NCI-H2196 (cell line): ENCODE results near the gene HMGA1.
A peak's percentile ranks its signal among the peaks of the same experiment; 100 is the strongest.

Experiments used
- DNase-seq: peaks from one replicate; lab custom pipeline; 2025; ENCODE audit not compliant: unreplicated experiment; lab: John Stamatoyannopoulos, UW

The HMGA1 gene

GRCh38 chr6:34236443-34237315 lies at the start of gene HMGA1:
TSS of gene HMGA1 (plus strand) at chr6:34236873. CDS start at chr6:34240781, 3,908 bp downstream.
- DNase-seq: peak; percentile 89

- no peak for DNase-seq
Observed at GRCh38 chr6:34189806-34190503, 46.7 kb upstream of the HMGA1 start.

- no peak for DNase-seq
Observed at GRCh38 chr6:34190504-34191122, 46.1 kb upstream of the HMGA1 start.

- DNase-seq: no peak
Observed at GRCh38 chr6:34194772-34195171, 41.9 kb upstream of the HMGA1 start.

GRCh38 chr6:34195726-34196115 lies 41.0 kb upstream of the HMGA1 start:
- no peak for DNase-seq

GRCh38 chr6:34196116-34196832 lies 40.4 kb upstream of the HMGA1 start:
- peak; percentile 67 for DNase-seq

- no peak for DNase-seq
Observed at GRCh38 chr6:34196833-34197195, 39.9 kb upstream of the HMGA1 start.

- DNase-seq: no peak
Observed at GRCh38 chr6:34200340-34200971, 36.2 kb upstream of the HMGA1 start.

GRCh38 chr6:34201455-34202107 lies 35.1 kb upstream of the HMGA1 start:
- no peak for DNase-seq

GRCh38 chr6:34202329-34203201 lies 34.1 kb upstream of the HMGA1 start:
- no peak for DNase-seq

GRCh38 chr6:34204693-34205092 lies 32.0 kb upstream of the HMGA1 start:
- DNase-seq: no peak

- DNase-seq: no peak
Observed at GRCh38 chr6:34205466-34205865, 31.2 kb upstream of the HMGA1 start.

- no peak for DNase-seq
Observed at GRCh38 chr6:34205916-34206315, 30.8 kb upstream of the HMGA1 start.

- DNase-seq: no peak
Observed at GRCh38 chr6:34206726-34207125, 29.9 kb upstream of the HMGA1 start.

GRCh38 chr6:34207695-34208443 lies 28.8 kb upstream of the HMGA1 start:
- DNase-seq: no peak

- DNase-seq: no peak
Observed at GRCh38 chr6:34213772-34214171, 22.9 kb upstream of the HMGA1 start.

GRCh38 chr6:34218691-34219090 lies 18.0 kb upstream of the HMGA1 start:
- no peak for DNase-seq

GRCh38 chr6:34223381-34223955 lies 13.2 kb upstream of the HMGA1 start:
- no peak for DNase-seq
